HG03342 (cell line): ENCODE measurements around the gene LRFN5.
"Not testable (repeated sequence)": the region's sequence is repeated elsewhere in the genome, so short reads cannot be mapped to it uniquely, and the experiment has no call there.

Experiments used
- ATAC-seq: cut with Tn5 transposase; IDR thresholded peaks from one replicate; pipeline ENCODE4 v1.9.1; 2021; ENCODE audit warnings: mild to moderate bottlenecking, moderate library complexity; ENCODE audit not compliant: unreplicated experiment

The LRFN5 gene

DNA sequence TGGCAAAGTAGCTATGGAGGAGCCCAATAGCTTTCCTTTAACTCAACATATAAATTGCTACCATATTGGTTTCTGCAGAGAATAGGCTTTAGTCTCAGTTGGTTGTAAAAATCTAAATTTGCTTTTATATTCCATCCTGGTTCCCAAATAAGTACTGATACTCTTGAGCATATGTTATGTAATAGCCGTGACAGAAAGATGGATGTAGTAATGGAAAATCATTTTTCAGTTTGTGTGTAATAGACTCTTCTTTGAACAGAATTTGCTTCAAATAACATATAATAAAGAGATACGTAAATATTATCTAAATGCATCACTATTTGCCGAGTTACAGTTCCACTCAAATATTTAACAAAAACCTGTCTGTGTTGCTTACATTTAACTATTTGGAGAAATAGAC is 271.6 kb downstream of the LRFN5 start:
- no peak for ATAC-seq

DNA sequence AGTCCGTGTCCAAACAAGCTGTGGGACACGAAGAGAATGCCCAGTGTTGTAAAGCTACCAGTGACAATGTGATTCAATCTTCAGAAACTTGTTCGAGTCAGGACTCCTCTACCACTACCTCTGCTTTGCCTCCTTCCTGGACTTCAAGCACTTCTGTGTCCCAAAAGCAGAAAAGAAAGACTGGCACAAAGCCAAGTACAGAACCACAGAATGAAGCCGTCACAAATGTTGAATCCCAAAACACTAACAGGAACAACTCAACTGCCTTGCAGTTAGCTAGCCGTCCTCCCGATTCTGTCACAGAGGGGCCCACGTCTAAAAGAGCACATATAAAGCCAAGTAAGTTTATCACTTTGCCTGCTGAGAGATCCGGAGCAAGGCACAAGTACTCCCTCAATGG is 284.9 kb downstream of the LRFN5 start:
- no peak for ATAC-seq

DNA sequence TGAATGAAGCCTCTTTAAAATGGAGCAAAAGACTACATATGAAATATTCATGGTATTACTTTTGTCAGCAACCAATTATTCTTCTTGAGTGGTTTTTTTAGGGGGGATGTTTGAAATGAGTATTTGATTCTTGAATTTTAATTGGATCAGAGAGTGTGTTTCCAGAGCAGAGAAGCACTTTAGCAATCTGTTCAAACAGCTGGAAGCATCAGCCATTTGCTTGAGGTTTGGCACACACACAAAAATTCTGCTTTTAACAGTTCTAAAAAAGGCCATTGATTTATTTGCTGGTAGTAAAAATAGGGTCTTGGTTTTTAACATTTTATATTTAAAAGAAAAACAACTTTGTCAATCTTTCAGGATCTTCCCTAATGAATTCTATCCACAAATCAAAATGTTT is 292.7 kb downstream of the LRFN5 start:
- no peak for ATAC-seq

DNA sequence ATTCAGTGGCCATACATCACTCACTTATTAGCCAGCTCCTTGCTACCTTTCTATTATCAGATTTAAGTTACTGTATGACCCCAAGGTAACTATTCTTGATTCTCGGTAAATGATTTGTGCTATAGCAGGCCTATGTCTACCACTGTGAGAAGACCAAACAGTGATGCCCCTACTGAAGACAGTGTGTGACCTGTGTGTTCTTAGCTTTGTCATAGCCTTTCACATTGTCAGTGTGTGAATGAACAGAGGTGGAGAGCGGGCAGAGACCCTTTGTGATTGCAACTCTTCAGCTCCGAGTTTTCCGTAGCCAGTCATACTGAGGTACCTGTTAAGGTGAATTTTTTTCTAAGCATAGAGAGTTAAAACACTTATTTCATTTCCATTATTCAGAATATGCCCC is 294.0 kb downstream of the LRFN5 start:
- ATAC-seq, result no peak

DNA sequence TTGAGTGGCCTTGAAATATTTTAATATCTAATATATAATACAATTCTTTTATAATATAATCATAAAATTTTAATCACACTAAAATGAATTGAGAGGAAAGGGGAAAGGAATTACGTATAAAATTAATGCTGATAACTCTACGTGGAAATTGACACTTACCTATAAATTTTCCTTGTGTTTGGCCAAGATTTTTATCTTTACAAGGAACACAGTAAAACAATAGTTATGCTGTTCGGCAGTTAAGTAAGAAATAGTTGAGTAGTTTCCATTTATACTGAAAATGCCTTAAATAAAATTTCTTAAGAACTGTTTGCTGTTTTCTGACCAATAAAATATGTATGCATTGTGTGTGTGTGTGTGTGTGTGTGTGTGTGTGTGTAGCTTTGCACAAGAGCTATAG is 294.4 kb downstream of the LRFN5 start:
- no peak for ATAC-seq

DNA sequence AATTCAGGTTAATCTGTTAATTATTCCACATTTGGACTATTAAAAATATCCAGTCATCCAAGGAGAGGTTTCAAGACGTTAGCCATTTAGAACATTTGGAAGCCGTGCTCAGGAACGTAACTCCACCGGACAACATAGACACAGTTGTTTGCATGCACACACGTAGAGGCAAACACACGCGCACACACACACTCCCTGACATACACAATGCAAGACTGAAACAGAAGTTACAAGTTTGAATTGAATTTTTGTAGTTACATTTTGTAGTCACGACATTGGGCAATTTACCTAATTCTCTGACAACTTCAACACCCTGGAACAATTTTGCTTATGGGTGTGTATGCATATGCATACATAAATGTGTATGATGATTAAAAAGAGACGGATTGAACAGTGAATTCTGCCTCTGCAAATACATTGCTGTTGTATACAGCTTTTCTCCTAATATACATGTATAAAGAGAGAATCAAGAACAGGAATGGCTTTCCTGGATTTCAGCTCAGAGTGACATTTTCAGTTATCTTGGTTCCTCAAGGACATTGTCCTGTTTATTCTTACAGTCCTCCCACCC is 298.8 kb downstream of the LRFN5 start:
- no peak for ATAC-seq

DNA sequence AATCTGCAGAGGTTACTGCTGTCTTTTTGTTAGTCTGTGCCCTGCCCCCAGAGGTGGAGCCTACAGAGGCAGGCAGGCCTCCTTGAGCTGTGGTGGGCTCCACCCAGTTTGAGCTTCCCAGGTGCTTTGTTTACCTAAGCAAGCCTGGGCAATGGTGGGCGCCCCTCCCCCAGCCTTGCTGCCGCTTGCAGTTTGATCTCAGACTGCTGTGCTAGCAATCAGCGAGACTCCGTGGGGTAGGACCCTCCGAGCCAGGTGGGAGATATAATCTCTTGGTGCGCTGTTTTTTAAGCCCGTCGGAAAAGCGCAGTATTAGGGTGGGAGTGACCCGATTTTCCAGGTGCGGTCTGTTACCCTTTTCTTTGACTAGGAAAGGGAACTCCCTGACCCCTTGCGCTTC is 304.5 kb downstream of the LRFN5 start:
- ATAC-seq, result not testable (repeated sequence)

DNA sequence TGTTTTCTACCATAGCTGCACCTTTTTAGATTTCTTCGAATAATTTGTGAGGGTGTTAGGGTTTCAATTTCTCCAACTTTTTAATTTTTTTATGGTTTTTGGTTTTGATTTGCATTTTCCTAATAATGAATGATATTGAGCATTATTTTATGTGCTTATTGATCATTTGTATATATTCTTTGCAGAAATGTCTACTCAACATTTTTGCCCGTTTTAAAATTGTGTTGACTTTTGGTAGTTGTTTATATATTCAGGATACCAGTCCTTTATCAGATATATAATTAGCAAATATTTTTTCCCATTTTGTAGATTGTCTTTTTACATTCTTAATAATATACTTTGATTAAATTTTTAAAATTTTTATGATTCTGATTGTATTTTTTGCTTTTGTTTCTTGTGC is 306.7 kb downstream of the LRFN5 start:
- no peak for ATAC-seq

DNA sequence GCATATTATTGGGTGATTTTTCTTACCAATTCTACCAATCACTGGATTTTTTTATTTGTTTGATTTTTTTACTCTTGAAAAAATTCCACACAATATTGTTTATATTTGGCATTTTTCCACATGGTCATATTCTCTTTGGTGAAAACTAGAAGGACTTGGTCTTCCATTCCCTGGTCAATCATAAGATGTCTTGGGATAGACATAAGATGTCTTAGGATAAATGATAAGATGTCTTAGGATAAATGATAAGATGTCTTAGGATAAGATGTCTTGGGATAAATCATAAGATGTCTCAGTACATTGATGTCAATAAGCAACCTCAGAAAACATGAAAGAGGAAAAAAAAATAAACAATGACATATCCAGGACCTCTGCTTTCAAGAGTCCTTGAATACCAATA is 309.1 kb downstream of the LRFN5 start:
- no peak for ATAC-seq

DNA sequence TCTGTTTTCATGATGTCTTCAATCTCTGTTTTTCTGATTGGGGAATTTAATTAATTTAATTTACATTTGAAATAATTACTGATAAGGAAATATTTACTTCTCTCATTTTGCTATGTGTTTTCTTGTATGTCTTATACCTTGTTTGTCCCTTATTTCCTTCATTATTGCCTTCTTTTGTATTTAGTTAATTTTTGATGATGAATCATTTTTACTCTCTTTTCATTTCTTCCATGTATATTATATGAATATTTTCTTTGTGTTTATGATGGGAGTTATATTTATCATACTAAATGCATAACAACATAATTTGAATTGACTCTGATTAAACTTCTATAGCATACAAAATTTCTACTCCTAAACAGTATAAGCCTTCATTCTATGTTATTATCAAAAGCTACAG is 309.6 kb downstream of the LRFN5 start:
- ATAC-seq, result no peak

DNA sequence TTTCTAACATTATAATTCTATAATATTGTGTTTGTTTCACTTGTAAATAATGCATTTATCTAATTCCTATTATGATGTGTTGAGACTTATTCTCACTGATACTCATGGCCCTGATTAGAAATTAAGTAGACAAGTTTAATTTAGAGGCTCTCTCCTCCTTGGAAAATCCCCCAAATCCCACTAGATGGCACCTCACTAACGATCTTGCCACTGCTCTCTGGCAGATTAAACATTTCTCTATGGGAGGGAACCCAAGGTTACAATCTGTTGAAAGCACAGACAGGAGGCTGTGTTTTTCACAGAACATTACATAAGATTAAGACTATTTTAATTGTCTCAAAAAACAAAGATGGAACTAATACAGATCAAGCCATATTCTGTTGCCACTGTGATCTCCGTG is 318.7 kb downstream of the LRFN5 start:
- no peak for ATAC-seq

DNA sequence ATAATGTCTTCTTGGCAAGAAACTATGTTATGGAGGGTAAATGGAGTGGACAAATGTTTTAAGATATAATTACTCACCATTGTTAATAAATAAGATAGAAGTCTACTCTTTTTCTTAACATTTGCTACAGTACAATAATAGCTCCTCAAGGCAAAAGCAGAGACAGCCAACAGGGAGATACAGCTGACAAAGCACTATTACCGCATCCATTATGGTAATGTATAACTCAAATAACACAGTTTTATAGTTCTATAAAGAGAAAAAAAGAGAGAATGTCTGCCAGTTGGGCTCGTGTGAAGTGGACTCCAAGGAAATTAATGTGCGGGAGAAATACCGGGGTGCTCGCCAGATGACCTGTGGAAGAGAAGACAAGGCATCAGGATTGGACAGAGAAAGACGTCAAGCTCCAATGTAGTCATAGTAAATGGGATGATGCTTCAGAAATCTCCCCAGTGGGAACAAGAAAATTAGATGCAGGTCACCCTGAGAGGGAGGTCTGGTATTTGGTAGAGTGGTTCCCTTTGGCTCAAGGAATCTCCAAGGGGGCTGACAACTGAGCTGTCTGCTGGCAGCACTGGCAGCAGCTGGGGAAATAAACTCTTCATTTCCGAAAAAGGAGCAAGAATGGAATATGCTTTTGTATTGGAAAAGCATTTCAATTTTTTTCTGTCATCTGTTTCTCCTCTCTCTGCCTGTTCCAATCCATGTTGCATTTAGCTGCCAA is 343.9 kb downstream of the LRFN5 start:
- ATAC-seq, result no peak
